Astrocyte of the cerebellum (primary cell): Measurements from ENCODE around the gene IGSF8.

Experiments used
- DNase-seq: peaks from one replicate; pipeline ENCODE4 v3.0.0-alpha.2; 2011; ENCODE audit warnings: low read depth
- H3K4me3 ChIP-seq: 2 replicates; pipeline ENCODE4 v1.5.1; 2011; ENCODE audit warnings: mild to moderate bottlenecking, low read depth, low read length, moderate library complexity
- in situ Hi-C: cut with HindIII; loops from 2 replicates; pipeline ENCODE4 v1.10.0; 2017; ENCODE audit warnings: low sequenced_read_pairs
- TF ChIP-seq, protein P1 (sequence below): IDR thresholded peaks from 2 replicates; pipeline ENCODE4 v1.5.1; 2012; ENCODE audit warnings: low read length, low read depth, moderate library complexity, mild to moderate bottlenecking; ENCODE audit errors: missing control alignments

The IGSF8 gene

DNA sequence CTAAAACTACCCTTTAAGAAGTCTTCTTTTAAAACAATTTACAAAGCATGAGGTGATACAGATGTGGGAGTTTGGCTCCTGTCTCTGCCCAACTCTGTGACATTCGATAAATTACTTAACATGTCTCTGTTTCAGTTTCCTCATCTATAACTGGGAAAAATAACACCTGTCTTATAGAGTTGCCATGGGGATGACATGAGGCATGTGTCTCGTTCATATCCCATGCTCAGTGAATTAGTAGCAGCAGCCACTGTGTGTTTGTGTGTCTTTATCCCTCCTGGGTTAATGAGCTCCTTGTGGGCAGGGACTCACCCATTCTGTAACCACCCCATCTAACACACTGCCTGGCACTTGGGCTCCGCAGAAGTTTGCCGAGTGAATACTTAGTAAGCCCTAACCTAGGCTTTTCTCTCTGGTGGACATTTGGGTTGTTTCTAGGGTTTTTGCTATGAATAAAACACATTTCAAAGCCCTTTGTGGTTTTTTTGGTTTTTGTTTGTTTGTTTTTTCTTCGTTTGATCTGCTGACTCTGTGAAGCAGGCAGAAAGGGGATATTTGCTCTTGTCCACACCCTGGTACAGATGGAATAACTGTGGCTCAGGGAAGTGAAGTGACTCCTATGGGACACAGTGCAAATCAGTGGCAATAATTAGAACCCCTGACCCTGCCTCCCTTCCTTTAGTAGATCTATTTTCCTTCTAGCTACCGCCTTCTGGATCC, 17.9 kb downstream of the IGSF8 start:
- TF ChIP-seq, protein P1, sequence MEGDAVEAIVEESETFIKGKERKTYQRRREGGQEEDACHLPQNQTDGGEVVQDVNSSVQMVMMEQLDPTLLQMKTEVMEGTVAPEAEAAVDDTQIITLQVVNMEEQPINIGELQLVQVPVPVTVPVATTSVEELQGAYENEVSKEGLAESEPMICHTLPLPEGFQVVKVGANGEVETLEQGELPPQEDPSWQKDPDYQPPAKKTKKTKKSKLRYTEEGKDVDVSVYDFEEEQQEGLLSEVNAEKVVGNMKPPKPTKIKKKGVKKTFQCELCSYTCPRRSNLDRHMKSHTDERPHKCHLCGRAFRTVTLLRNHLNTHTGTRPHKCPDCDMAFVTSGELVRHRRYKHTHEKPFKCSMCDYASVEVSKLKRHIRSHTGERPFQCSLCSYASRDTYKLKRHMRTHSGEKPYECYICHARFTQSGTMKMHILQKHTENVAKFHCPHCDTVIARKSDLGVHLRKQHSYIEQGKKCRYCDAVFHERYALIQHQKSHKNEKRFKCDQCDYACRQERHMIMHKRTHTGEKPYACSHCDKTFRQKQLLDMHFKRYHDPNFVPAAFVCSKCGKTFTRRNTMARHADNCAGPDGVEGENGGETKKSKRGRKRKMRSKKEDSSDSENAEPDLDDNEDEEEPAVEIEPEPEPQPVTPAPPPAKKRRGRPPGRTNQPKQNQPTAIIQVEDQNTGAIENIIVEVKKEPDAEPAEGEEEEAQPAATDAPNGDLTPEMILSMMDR: no peak
- no peak for DNase-seq
- H3K4me3 ChIP-seq: no peak overlapping the region
- in situ Hi-C loops: no loop called here

- in situ Hi-C loops: no loop called here
- DNase-seq: no peak
- no peak overlapping the region for H3K4me3 ChIP-seq
- TF ChIP-seq, protein P1: no peak
These were observed 19.0 kb downstream of the IGSF8 start for GRCh38 chr1:160079448-160079847.

DNA sequence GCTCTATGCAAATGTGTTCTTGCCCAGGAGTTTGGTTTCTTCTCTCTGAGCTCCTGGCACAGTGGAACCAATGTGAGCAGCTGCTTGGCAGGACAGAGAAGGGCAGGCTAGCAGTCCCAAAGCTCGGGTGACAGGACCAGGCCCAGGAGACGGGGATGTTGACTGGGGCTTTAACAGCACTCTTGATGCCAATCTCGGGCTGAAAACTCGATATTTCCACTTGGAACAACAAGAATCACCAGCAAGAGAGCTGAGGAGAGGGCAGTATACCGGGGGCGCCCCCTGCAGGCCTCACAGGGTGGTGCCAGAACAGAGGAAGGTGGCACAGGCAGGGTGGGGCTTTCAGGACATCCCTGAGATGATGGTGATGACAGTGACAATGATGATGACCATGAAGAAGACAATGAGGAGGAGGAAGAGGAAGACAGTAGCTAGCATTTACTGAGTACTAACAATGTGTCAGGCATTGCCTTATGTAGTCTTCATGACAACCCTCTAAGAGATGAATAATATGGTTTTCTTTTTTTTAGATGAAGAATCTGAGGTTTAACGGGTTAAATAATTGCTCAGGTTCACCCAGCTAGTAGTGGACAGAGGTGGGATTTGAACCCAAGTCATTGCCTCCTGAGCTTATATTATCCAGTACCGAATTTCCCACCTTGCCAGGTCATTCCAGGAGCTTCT, 19.8 kb downstream of the IGSF8 start:
- no peak overlapping the region for H3K4me3 ChIP-seq
- TF ChIP-seq, protein P1: peak; percentile 72
- in situ Hi-C loops: no loop called here
- no peak for DNase-seq

DNA sequence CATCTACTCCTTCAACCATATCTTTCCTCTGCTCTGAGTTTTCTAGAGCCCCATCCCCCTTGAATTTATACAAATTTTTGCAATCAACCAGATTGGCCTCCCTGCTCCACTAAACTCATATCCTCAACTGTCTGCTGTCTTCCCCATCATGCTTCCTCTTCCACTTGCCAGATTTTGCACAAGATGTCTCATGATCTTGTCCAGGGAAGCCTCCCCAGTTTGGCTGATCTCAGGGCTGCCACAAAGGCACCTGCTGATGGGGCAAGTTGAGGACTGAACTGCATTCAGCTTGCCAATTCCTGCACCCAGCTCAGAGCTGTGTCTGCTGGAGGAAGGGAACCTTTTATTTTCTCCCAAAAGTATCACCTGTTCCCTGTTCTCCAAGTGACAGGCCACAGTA, 20.9 kb downstream of the IGSF8 start:
- in situ Hi-C loops: no loop called here
- TF ChIP-seq, protein P1: no peak
- H3K4me3 ChIP-seq: no peak overlapping the region
- no peak for DNase-seq

GRCh38 chr1:160076295-160076694, 22.1 kb downstream of the IGSF8 start:
- peak; percentile 59 for DNase-seq
- in situ Hi-C loops: no loop called here
- TF ChIP-seq, protein P1: no peak
- no peak overlapping the region for H3K4me3 ChIP-seq

DNA sequence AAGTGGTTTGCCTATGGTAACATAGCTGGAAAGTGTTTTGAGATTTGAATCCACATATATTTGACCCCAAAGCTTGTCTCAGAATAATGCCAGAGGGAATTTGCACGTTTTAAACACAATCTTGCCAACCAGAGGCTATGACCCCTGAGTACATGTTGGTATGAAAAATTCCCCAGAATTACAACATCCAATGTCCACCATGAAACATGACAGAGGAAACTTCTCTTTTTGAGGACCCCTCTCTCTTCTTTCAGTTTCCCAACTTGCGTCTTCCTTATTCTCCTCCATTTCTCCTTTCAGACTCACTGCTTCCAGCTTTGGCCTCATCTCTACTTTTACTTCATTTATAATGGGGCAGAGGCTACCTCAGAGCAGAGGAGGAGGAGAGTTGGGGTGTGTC, 22.6 kb downstream of the IGSF8 start:
- TF ChIP-seq, protein P1: no peak
- in situ Hi-C loops: no loop called here
- DNase-seq: no peak
- H3K4me3 ChIP-seq: no peak overlapping the region
